Adipocyte (in vitro differentiated cells): ENCODE data around the gene HSPA1L.
"Not testable (repeated sequence)": the region's sequence is repeated elsewhere in the genome, so short reads cannot be mapped to it uniquely, and the experiment has no call there.

Source experiments
- DNase-seq: peaks from one replicate; pipeline ENCODE4 v3.0.0-alpha.2; 2015; ENCODE audit warnings: low read depth
- H3K27me3 ChIP-seq: replicated peaks from 2 replicates; pipeline ENCODE4 v1.7.0; 2013; ENCODE audit warnings: mild to moderate bottlenecking, low read length, moderate library complexity; ENCODE audit not compliant: control insufficient read depth, insufficient read depth
- H3K36me3 ChIP-seq: 2 replicates; pipeline ENCODE4 v1.7.0; 2013; ENCODE audit warnings: low read length, mild to moderate bottlenecking, moderate library complexity; ENCODE audit not compliant: control insufficient read depth, insufficient read depth, severe bottlenecking
- H3K4me1 ChIP-seq: 2 replicates; pipeline ENCODE4 v1.7.0; 2013; ENCODE audit warnings: mild to moderate bottlenecking, low read length, moderate library complexity; ENCODE audit not compliant: control insufficient read depth, insufficient read depth
- H3K4me3 ChIP-seq: 2 replicates; pipeline ENCODE4 v1.7.0; 2013; ENCODE audit warnings: mild to moderate bottlenecking, low read length, moderate library complexity
- H3K9ac ChIP-seq: 2 replicates; pipeline ENCODE4 v1.7.0; 2013; ENCODE audit warnings: mild to moderate bottlenecking, low read length, moderate library complexity
- H3K9me3 ChIP-seq: 2 replicates; pipeline ENCODE4 v1.7.0; 2013; ENCODE audit warnings: mild to moderate bottlenecking, low read length, moderate library complexity; ENCODE audit not compliant: control insufficient read depth

Gene HSPA1L

DNA sequence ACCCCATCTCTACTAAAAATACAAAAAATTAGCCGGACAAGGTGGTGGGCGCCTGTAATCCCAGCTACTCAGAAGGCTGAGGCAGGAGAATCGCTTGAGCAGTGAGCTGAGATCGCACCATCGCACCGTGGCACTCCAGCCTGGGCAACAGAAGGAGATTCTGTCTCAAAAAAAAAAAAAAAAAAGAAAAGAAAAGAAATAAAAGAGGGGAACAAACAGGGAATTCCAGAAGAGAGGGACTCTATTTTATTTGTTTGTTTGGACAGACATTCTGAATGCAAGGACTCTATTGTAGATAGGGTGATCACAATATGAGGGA lies 21.2 kb downstream of the HSPA1L start:
- Histone ChIP-seq H3K9ac (peak overlapping the region; percentile 99), H3K36me3 (peaks cover 36% of the 10 kb centered on the region), H3K4me3 (peak overlapping the region; percentile 100)
- not testable (repeated sequence) for DNase-seq, H3K27me3 ChIP-seq, H3K9me3 ChIP-seq, H3K4me1 ChIP-seq

DNA sequence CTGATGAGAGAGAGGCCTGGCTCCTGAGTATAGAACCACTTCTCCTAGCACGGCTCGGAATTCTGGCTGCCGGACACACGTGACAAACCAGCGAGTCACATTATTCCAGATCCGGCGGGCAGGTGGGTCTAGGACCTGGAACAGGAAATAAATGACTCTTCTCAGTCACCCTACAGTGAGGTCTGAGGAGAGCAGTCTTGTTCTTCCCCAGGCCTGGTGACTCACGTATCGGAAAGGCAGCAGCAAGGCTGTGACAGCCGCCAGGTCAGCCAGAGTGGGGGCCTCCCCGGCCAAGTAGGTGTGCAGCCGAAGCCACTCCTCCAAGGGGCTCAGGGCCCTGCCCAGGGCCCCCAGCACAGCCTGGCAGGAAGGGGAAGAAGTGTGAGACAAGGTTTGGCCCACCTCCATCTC lies 22.3 kb downstream of the HSPA1L start:
- peaks cover 37% of the 10 kb centered on the region for H3K36me3 ChIP-seq
- H3K9ac ChIP-seq = no peak overlapping the region
- H3K4me3 ChIP-seq = no peak overlapping the region
- H3K27me3 ChIP-seq = no peaks in the 10 kb centered on the region
- H3K9me3 ChIP-seq = no peaks in the 10 kb centered on the region
- peaks cover 3% of the 10 kb centered on the region for H3K4me1 ChIP-seq
- no peak for DNase-seq

DNA sequence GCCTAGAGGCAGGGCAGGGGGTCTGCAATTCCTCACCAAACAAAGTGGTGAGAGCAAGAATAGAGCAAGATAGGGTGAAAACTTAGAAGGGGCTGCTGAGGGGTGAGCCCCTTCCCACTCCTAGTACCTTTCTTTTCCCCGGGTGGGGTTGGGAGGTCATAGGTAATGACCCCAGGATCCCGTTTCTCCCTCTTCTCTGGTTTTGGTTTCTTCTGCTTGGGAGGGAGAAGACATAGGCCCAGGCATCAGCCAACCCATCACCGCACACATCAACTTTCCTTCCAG lies 23.1 kb downstream of the HSPA1L start:
- H3K9ac ChIP-seq = no peak overlapping the region
- no peak overlapping the region for H3K4me3 ChIP-seq
- H3K36me3 ChIP-seq = peaks cover 33% of the 10 kb centered on the region
- DNase-seq = no peak
- peaks cover 3% of the 10 kb centered on the region for H3K4me1 ChIP-seq
- no peaks in the 10 kb centered on the region for H3K9me3 ChIP-seq
- no peaks in the 10 kb centered on the region for H3K27me3 ChIP-seq

DNA sequence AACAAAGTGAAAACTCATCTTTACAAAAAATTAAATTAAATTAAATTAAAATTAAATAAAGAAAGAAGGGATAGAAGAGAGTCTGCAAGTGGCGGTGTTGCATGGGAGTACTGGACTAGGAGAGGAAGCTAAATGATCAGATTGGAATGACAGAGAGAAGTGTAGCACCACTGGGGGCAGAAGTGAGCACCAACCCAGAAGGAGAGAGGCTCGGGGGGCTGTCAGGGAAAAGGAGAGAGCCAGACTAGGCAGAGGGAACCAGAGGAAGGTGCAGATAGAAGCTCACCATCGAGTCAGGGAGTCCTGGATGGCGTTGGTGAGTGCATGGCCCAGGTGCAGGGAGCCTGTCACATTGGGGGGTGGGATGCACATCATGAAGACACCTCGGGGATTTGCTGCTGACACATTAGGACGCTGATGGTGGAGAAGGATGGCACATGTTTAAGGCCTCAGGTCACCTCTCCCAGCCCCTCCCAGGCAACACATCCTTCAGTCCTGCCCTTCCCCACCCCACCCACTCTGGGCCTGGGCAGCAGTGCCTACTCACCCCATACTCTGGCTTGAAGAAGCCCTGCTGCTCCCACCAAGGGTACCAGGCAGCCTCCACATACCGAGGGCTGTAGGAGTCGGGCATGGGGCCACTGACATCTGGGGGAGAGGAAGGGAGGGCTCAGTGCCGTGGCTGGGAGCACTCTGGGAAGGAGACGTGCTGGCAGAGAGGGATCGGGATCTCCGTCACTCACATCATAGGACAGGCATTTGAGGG lies 23.6 kb downstream of the HSPA1L start:
- no peaks in the 10 kb centered on the region for H3K27me3 ChIP-seq
- H3K36me3 ChIP-seq = peaks cover 32% of the 10 kb centered on the region
- H3K9ac ChIP-seq = no peak overlapping the region
- H3K9me3 ChIP-seq = no peaks in the 10 kb centered on the region
- peak; percentile 75 for DNase-seq
- H3K4me1 ChIP-seq = peaks cover 3% of the 10 kb centered on the region
- H3K4me3 ChIP-seq = no peak overlapping the region

DNA sequence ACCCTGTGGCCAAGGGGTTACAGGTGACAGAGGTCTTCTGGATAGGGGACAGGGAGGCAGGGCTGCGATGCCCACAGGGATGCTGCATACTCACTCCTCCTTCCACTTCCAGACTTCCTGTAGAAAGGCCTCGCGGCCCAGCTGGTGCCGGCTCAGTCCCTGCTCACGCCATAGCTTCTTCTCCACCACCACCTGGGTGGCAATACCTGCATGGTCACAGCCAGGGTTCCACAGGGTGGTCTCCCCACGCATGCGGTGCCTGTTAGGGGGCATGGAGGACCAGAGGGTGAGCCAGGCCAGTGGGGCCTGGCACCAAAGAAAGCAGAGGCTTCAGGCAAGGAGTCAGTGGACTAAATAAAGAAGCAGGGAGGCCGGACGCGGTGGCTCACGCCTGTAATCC lies 29.6 kb downstream of the HSPA1L start:
- Histone ChIP-seq H3K9me3 (no peaks in the 10 kb centered on the region), H3K9ac (no peak overlapping the region), H3K27me3 (no peaks in the 10 kb centered on the region), H3K4me3 (no peak overlapping the region), H3K36me3 (peaks cover 65% of the 10 kb centered on the region), H3K4me1 (no peaks in the 10 kb centered on the region)
- DNase-seq = no peak

DNA sequence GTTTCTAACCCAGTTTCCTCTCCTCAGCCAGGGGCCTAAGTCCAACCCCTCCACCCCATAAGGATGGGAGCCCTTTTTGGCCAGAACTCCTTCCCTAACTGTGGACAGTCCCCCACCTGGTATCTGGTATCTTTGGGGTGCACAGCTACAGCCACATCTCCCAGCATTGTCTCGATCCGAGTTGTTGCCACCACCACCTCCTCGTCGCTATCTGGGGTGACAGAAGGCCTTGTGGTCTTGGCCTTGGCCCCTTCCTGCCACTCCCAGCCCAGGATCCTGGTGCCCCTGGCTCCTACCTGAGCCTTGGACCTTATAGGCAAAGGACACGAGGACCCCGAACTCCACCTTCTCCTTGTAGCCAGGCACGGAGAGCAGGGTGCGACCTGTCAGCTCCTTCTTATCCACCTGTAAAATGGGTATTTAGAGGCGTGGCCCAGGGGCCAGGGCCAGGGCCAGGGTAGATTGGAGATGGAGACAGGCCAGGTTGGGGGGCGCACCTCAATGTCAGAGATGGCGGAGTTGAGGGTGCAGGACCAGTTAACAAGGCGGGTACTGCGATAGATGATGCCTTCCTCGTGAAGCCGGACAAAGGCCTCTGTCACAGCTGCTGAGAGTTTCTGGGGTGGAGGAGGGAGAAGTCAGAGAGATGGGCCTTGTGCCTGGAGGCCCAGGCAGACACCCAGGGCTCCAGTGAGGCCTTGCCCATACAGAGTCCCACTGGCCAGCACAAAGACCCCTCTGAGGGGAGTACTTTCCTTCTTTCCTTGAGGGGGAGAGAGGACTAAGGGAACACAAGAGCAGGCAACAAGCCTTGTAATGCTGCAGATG lies 30.8 kb downstream of the HSPA1L start:
- H3K36me3 ChIP-seq = peaks cover 72% of the 10 kb centered on the region
- H3K4me1 ChIP-seq = no peaks in the 10 kb centered on the region
- no peak for DNase-seq
- no peaks in the 10 kb centered on the region for H3K9me3 ChIP-seq
- no peak overlapping the region for H3K9ac ChIP-seq
- H3K4me3 ChIP-seq = no peak overlapping the region
- H3K27me3 ChIP-seq = no peaks in the 10 kb centered on the region

DNA sequence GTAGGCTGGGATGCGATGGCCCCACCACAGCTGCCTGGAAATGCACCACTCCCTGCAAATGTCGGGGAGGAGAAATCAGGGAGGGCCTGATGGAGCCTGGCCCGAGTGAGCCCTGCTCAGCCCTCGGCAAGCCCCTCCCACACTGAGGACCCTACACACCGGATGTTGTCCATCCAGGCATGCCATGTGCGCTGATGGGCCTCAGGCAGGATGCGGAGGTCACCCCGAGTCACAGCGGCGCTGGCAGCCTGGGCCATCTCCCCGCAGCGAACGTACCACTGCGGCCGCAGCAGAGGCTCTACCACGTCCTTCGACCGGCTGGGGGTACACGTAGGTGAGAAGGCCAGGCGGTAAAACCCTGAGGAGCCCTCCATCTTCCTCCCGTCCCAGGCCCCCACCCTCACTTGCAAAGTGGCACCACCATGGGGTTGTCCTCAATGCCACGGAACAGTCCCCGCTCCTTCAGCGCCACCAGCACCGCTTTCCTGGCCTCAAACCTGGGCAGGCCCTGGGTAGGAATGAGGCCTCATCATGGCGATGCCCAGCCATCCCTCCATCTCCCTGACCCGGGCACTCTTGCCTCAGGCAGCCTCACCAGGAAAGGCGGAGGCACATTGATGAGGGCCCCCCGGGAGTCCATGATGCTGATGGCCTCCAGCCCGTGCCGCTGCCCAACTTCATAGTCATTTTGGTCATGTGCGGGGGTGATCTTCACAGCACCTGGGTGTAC lies 32.8 kb downstream of the HSPA1L start:
- no peak for DNase-seq
- peaks cover 79% of the 10 kb centered on the region for H3K36me3 ChIP-seq

DNA sequence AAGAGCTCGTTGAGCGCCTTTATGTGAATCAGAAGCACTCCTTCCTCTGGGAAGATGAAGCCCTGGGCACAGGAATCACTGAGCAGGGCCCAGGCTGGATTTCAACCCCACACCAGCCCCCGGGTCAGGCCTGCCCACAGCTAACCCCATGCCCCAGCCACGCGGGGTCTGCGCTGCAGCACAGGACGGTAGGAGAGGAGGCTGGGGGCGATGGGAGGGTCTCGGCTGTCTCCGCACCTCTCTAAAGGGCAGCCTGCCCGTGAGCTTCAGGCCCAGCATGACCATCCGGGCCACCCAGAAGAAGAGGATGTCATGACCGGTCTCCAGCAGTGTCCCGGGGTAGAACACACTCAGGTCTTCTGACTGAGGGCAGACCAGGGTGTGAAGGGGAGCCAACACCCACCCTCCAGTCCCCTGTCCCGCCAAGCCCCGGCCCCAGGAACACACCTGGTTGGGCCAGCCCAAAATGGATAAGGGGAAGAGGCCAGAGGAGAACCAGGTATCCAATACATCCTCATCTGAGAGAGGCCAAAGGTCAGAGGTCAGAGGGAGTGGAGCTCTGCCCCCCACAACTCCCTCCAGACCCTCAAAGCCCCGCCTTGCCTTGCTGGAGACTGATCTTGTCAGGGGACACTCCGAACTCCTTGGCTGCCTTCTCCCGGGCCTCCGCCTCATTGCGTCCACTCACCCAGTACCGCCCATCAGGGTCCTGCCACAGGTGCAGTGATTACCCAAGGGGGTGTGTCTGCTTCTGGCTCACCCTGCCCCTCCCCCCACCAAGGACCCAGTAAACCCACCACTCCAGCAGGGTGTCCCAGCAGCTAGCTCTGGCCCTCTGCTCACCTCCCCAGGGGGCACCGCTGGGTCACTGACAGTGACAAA lies 33.6 kb downstream of the HSPA1L start:
- Histone ChIP-seq H3K36me3 (peaks cover 79% of the 10 kb centered on the region), H3K9me3 (no peaks in the 10 kb centered on the region), H3K9ac (no peak overlapping the region), H3K4me3 (no peak overlapping the region), H3K4me1 (peaks cover 8% of the 10 kb centered on the region), H3K27me3 (no peaks in the 10 kb centered on the region)
- DNase-seq = no peak

More for the DNA sequence above, 32.8 kb downstream of the HSPA1L start:
- H3K27me3 ChIP-seq = no peaks in the 10 kb centered on the region
- H3K9ac ChIP-seq = no peak overlapping the region
- no peak overlapping the region for H3K4me3 ChIP-seq
- peaks cover 2% of the 10 kb centered on the region for H3K4me1 ChIP-seq
- H3K9me3 ChIP-seq = no peaks in the 10 kb centered on the region

DNA sequence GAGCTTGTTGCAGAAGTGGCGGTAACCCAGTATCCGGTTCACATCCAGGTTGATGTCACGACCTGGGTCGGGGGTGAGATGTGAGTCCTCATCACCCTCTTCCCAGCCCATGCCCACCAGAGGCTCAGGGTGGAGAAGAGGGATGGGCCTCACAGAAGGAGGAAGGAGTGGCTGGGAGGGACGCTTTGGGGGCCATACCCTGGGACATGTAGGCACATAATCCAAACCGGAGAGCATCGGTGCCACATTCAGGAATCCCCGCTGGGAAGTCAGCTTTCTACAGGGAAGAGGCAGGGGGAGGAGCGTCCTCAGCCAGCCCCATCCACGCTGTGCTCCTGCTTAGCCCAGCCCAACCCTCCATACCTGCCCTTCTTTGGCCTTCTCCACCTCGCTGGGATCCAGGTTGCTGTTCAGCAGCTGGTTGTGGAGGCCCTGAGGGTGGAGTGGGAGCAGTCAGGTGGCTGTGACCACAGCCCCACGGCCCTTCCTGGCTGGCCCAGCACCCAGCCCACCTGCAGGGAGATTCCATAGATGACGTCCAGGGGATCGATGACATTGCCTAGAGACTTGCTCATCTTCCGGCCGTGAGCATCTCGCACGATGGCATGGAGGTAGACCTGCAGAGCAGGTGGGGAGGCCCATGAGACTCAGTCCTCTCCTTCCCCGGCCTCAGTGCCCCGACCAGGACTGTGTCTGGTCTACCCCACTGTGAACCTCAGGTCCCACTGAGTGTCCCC lies 34.4 kb downstream of the HSPA1L start:
- H3K36me3 ChIP-seq = peaks cover 78% of the 10 kb centered on the region
- no peak for DNase-seq
- no peak overlapping the region for H3K9ac ChIP-seq
- no peaks in the 10 kb centered on the region for H3K9me3 ChIP-seq
- H3K27me3 ChIP-seq = no peaks in the 10 kb centered on the region
- H3K4me1 ChIP-seq = peaks cover 8% of the 10 kb centered on the region
- H3K4me3 ChIP-seq = no peak overlapping the region

DNA sequence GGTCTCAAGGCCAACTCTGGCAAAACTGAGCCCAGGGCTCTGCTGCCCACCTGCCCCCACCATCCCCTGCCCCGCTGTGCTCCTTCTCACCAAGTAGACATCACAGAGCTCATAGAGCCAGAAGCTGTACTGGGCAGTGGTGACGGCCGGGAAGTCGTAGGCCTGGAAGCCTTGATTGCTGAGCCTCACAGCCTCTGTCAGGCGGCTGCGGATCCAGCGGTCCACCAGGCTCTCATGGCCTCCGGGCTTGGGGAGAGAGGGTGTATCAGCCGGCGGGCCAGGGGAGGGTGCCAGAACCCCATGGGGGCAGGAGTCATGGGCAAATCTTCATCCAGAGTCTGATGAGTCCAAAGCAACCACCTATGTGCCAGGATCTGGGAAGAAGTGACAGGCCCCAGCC lies 35.2 kb downstream of the HSPA1L start:
- Histone ChIP-seq H3K27me3 (no peaks in the 10 kb centered on the region), H3K4me3 (no peak overlapping the region), H3K4me1 (peaks cover 8% of the 10 kb centered on the region), H3K9me3 (no peaks in the 10 kb centered on the region), H3K9ac (no peak overlapping the region), H3K36me3 (peaks cover 71% of the 10 kb centered on the region)
- no peak for DNase-seq
